VCaP (cell line): ENCODE data around the gene NAAA.

Source experiments
- H3K27ac ChIP-seq: fragments of 450-650 bp; 2 replicates; pipeline ENCODE4 v1.5.1; 2017
- CTCF ChIP-seq: fragments of 450-650 bp; conservative IDR thresholded peaks from 2 replicates; pipeline ENCODE4 v1.5.1; 2017; ENCODE audit warnings: mild to moderate bottlenecking, moderate library complexity

The NAAA gene

GRCh38 chr4:75940692-75941253 lies at the start of gene NAAA:
NAAA (minus strand) TSS chr4:75941013; CDS start chr4:75940949, 64 bp downstream.
- TF ChIP-seq CTCF: peak; percentile 50
- H3K27ac ChIP-seq: peak within 1 kb of the TSS; percentile 92

GRCh38 chr4:75989846-75990528 lies 49.2 kb upstream of the NAAA start:
- TF ChIP-seq CTCF: no peak
- peak overlapping the region; percentile 81 for H3K27ac ChIP-seq

- TF ChIP-seq CTCF: no peak
- no peak overlapping the region for H3K27ac ChIP-seq
Measured at GRCh38 chr4:75985116-75985515, 44.3 kb upstream of the NAAA start.

- no peak for TF ChIP-seq CTCF
- H3K27ac ChIP-seq: no peak overlapping the region
Measured at GRCh38 chr4:75980576-75980975, 39.8 kb upstream of the NAAA start.

- no peak for TF ChIP-seq CTCF
- H3K27ac ChIP-seq: no peak overlapping the region
Measured at GRCh38 chr4:75976177-75976576, 35.4 kb upstream of the NAAA start.

DNA sequence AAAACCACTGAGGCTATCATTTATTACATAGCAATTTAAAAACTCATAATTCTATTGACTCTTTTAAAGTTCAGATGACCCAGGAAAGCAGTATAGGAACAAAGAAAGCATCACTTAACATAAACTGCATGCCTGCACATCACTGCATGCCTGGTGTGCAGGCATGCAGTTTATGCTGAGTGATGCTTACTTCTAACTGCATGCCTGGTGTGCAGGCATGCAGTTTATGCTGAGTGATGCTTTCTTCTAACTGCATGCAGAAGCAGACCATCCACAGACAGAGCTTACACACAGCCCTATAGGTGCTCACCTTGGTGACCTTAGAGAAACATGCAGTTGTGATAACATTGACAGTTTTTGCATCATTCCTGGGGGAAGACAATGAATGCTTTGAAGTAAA lies 33.0 kb upstream of the NAAA start:
- no peak overlapping the region for H3K27ac ChIP-seq
- TF ChIP-seq CTCF: no peak

GRCh38 chr4:75968084-75968483 lies 27.3 kb upstream of the NAAA start:
- no peak for TF ChIP-seq CTCF
- H3K27ac ChIP-seq: no peak overlapping the region
